Right lung (tissue), 5 donors: ENCODE measurements around the gene ADGRG3. TPM values are rescaled to one million over a fixed set of nuclear protein-coding genes. Genes with fewer than 3 reads are reported as not detected.
"Not testable (repeated sequence)": the region's sequence is repeated elsewhere in the genome, so short reads cannot be mapped to it uniquely, and the experiment has no call there.

Source experiments
- DNase-seq, 2 donors: peaks; one replicate each; pipeline ENCODE4 v3.0.0-alpha.2; 2013
- polyA plus RNA-seq, 5 donors: library from polyadenylated mRNA; unstranded; fragments of 120-200 nt; gene quantifications; one replicate each; pipeline versions ENCODE4 v1.2.1 to v1.2.3, GENCODE V29; 2013; ENCODE audit warnings: inconsistent platforms in 1 of 5, low replicate concordance in 1 of 5; ENCODE audit not compliant: insufficient read length in 5 of 5, insufficient read depth in 1 of 5

Gene ADGRG3
- polyA plus RNA-seq, 5 donors, result 0.38 to 1.2 (median 0.86) TPM

DNA sequence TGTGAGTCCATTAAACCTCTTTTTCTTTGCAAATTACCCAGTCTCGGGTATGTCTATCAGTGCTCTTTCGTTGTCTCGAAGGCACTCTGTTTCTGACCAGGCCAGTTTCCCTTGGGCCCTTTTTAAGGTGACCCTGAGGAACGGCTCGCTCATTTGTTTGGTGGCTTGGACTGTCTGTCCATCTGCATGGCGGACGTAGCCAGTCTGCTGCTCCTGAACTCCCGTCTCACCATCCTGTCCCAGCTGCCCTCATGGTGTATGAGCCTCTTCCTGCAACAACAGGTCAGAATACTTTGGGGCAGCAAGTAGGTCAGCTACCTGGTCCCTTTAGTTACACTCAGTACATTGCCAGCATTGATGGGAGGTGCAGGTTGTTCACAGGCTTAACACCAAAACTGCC is 45.5 kb downstream of the ADGRG3 start:
- no peak for DNase-seq

DNA sequence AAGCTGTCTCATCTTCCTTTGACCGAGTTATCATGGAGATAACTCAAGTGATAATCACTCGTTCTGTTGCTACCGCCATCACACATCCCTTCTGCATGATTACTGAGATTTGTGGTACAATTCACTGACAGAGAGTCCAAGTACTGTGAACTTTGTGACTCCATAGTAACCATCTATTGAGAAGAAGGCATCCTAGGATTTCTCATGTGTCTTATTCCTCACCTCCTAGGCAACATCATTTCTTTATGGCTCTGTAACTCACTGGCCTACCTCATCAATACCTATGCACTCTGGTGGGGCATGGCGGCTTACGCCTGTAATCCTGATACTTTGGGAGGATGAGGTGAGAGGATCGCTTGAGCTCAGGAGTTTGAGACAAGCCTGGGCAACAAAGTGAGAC is 45.9 kb downstream of the ADGRG3 start:
- no peak for DNase-seq

DNA sequence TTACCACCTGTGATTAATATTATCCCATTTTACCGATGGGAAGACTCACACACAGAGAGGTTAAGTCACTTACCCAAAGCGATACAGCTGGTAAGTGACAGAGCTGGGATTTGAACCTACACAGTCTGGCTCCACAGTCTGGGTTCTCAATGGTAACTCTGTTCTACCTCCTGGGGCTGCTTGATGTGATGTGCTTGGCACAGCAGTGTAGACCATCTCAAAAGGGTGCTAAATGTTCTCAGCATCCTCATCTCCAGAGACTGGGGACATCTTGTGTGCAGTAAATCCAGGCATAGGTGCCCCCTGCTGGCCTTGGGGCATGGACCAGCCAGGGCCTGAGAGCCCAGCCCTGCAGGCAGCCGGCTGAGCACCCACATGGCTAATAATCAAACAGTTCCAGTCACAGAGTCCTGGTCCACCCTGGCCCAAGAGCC is 52.1 kb downstream of the ADGRG3 start:
- peak in 1 of 2 donors; percentile 24 for DNase-seq

DNA sequence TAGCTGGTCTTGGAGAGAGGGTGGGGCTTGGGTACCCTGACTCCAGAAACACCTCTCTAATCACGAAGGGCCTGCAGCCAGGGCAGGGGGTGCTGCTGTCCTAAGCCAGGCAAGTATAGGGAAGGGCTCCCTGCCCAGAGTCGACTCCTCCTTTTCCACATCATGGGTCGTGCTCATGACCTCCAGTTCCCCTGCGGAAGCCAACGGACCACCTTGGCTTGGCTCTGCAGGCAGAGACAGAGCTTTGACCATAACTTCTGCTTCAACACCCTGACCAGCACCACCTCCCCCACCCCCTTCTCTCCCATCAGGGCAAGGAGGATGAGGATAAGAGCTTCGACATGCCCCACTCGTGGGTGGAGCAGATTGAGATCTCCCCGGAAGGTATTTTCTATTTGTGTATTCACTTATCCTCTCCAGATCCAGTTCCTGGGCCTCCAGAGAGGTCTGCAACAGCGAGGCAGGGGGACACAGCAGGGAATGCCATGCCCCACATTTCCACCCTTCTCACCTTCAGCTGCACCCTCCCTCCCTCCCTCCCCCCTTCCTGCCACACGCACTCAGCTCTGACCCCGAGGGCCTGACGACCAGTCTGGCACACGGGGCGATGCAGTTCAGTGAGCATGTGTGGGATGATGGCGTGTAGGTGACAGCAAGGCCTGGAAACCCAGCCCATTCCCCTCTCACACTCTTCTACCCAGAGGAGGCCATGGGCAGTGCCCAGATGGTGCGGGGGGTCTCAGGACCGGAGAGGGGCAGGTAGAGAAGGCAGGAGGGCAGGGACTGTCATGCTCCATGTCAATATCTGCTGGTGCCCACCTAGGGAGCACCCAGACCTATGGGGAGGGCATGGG is 53.5 kb downstream of the ADGRG3 start:
- no peak for DNase-seq

DNA sequence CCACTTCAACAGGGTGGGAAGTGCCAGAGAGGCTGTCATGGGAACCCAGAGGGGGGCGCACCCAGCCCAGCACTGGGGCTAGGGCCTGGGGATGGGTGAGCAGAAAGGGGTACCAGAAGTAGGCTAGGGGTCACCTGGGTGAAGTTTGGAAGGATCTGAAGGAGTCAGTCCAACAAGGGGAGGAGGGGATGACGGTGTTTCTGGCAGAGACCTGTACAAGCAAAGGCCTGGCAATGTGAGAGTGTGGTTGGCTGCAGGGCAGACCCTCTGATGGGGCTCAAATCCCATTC is 54.0 kb downstream of the ADGRG3 start:
- DNase-seq, result no peak

DNA sequence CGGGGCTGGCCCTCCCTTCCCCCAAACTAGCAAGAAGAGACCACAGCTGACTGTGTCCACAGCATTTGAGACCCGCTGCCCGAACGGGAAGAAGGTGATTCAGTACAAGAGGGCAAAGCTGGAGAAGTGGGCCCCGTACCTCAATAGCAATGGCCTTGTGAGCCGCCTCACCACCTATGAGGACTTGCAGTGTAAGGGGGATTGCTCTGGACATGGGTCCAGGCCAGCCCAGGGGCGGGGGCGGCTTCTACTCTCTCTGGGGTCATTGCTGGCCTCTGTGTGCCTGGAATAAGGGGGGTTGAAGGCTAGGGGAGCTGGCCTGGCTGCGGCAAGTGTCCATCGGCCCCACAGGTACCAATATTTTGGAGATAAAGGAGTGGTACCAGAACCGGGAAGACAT is 54.5 kb downstream of the ADGRG3 start:
- no peak for DNase-seq

DNA sequence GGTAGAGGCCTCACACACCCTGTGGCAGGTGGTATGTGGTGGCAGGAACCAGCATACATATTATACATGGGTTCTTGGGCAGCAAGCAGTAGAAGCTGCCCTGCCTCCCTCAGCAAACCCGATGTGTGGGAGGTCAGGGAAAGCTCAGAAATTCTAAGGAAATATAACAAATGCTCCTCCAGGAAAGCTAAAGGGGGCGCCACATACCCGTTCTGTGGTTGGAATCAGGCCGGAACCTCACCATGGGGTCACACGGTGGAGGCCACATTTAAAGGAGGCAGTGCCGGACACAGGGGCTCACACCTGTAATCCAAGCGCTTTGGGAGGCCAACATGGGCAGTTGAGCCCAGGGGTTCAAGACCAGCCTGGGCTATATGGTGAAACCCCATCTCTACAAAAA is 55.1 kb downstream of the ADGRG3 start:
- DNase-seq, result no peak

DNA sequence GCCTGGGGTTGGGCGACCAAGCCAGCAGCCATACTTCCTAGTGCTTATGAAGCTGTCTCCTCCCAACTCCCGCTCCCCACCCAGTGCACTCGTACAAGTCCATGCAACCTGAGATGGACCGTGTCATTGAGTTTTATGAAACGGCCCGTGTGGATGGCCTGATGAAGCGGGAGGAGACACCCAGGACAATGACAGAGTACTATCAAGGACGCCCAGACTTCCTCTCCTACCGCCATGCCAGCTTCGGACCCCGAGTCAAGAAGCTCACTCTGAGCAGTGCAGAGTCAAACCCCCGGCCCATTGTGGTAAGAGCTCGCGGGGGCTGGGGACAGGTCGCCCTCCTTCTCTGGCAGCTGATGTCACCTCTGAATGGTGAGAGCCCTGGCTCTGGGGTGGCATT is 56.4 kb downstream of the ADGRG3 start:
- DNase-seq, result no peak

DNA sequence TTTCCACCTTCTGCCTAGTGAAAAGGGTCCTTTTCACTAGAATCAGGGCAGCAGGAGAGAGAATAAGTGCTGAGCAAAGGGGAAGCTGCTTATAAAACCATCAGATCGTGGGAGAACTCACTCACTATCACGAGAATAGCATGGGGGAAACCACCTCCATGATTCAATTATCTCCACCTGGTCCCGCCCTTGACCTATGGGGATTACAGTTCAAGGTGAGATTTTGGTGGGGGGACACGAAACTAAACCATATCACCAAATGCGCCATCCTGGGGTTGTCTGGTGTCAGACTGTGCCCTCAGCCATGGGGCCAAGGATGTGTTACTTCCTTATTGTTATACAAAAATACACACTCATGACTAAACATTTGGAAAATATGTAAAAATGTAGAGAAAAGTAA is 57.0 kb downstream of the ADGRG3 start:
- no peak for DNase-seq

DNA sequence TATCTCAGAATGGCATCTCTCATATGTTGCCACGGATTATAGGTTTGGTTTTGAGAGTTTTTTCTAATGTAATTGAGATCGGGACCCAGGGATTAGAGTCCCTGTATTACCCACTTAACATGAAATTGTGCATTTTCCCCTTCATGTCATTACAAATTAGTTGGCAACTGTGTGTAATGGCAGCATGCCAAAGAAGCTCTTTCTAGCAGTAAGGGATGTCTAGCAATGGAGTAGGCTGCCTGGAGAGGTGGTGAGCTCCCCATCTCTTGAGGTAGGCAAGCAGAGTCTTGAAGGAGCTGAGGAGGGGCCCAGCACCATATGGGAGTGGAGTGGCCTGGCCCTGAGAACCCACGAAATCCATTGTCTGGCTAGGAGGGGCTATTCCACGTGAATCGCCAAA is 57.4 kb downstream of the ADGRG3 start:
- no peak for DNase-seq

DNA sequence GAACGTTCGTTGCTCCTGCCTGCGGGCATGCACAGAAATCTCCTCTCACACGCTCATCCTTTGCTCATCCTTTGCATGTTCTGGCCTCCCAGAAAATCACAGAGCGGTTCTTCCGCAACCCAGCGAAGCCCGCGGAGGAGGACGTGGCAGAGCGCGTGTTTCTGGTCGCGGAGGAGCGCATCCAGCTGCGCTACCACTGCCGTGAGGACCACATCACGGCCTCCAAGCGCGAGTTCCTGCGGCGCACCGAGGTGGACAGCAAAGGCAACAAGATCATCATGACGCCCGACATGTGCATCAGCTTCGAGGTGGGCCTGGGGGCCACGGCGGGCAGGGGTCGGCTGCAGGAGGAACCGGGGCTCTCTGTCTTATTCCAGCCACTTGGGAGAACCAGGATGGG is 57.9 kb downstream of the ADGRG3 start:
- no peak for DNase-seq

DNA sequence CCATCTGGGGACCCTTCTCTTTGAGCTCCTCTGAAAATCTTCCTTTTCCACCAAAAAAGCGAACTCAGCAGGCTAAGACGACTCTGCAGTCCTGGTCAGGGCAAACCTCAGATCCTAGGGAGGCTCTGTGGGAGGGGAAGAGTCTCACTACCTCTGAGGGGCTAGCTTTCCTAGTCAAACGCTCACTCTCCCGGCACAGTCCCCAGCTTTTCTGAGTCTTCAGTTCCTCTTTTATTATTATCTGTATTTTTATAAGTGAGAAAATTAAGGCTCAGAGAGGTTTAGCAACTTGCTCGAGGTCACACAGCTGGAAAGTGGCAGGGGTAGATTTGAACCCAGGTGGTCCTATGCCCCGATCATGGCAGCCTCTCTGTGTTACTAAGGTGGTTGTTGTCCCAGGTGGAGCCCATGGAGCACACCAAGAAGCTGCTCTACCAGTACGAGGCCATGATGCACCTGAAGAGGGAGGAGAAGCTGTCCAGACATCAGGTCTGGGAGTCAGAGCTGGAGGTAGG is 58.4 kb downstream of the ADGRG3 start:
- no peak for DNase-seq

DNA sequence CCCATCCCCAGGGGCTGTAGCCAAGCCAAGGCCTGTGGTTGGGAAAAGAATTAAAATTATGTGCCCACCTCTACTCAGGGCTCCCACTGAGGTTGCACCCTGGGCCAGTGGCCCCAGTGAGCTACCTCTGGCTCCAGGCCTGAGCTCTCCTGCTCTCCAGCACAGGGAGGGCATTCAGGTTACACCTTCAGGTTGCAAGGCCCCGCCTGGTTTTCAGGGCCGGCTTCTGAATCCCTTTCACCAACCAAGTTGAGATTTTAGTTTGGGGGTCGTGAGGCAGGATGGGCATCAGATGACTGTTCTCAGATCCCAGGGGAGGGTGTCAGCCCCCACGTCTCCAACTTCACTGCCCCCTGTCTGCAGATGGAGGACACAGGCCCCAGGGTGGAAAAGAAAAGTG is 59.5 kb downstream of the ADGRG3 start:
- DNase-seq, result no peak

DNA sequence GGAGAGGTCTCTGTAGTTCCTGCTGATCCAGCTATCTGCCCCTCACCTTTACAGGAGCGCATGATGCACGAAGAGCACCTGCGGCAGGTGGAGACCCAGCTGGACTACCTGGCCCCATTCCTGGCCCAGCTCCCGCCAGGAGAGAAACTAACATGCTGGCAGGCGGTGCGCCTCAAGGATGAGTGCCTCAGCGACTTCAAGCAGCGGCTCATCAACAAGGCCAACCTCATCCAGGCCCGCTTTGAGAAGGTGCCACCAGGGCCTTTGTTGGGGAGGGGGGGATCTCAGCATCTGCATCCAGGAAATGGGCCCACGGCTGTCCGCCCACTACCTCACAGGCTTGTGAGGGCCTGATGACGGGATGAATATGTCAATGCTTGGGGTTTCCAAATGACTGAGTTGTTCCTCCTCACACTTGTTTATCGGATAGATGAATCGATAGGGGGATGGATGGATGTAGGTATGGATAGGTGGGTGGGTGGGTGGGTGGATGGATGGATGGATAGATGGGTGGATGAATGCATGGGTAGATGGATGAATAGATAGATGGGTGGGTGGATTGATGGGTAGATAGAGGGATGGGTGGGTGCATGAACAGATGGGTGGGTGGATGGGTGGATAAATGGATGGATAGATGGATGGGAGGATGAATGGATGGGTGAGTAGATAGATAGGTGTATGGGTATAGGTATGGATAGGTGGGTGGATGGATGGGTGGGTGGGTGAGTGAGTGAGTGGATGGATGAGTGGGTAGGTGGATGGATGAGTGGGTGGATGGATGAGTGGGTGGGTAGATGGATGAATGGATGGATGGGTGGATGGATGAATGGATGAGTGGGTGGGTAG is 60.5 kb downstream of the ADGRG3 start:
- DNase-seq, result no peak

DNA sequence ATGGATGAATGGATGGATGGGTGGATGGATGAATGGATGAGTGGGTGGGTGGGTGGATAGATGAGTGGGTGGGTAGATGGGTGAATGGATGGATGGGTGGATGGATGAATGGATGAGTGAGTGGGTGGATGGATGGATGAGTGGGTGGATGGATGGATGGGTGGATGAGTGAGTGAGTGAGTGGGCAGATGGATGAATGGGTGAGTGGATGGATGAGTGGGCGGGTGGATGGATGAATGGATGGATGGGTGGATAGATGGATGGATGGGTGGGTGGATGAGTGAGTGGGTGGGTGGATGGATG is 61.0 kb downstream of the ADGRG3 start:
- no peak for DNase-seq

DNA sequence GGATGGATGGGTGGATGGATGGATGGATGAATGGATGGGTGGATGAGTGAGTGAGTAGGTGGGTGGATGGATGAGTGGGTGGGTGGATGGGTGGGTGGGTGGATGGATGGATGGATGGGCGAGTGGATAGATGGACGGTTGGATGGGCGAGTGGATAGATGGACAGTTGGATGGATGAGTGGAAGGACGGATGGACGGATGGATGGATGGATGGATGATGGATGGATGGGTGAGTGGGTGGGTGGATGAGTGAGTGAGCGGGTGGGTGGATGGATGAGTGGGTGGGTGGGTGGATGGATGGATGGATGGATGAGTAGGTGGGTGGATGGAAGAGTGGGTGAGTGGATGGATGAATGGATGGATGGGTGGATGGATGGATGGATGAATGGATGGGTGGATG is 61.7 kb downstream of the ADGRG3 start:
- not testable (repeated sequence) for DNase-seq

DNA sequence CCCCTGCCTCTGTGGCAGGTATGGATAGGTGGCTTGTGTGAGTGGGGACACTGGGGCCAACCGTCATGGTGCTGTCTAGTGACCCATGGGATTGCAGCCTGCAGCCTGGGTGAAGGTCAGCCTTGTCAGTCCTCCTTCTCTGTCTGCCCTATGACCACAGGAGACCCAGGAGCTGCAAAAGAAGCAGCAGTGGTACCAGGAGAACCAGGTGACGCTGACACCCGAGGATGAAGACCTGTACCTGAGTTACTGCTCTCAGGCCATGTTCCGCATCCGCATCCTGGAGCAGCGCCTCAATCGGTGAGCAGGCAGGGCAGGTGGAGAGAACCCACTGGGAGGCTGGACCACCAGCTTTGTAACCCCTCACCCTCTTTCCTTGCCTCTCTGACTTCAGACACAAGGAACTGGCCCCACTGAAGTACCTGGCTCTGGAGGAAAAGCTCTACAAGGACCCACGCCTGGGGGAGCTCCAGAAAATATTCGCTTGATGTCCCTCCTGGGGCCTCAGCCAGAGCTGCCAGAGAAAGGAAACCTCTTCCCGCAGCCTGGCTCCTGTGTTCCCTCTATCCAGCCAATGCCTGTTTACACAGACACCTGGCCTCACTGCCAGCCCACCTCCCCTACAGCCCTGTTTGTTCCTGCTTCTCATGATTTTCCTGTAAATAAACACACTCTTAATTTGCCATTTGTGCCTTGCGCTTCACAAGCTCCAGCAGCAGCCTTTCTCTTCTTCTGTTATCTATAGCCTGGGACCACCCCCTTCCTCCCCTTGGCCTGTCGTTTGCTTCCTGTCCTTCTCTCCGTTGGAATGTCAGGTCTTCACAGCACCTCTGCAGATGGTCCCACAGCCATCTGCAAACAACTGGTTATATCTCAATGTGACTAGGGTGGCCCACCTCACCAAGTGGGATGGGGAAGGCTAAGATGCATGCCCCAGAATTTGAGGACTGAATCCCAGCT is 62.9 kb downstream of the ADGRG3 start:
- DNase-seq, result no peak

DNA sequence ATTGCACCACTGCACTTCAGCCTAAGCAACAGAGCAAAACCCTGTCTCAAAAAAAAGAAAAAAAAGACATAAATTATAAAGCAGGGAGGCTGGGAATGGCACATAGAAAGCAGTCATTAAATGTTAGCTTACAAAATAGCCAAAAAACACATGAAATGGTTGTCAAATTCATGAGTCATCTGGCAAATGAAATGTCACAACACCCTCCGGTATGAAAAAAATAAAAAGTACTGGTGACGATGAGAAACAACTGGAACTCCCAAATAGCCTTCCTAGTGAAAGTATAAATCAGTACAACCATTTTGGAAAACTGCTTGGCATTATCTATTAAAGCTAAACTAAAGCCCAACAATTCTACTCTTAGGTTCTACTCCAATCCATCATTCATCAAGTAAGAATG is 63.9 kb downstream of the ADGRG3 start:
- no peak for DNase-seq

DNA sequence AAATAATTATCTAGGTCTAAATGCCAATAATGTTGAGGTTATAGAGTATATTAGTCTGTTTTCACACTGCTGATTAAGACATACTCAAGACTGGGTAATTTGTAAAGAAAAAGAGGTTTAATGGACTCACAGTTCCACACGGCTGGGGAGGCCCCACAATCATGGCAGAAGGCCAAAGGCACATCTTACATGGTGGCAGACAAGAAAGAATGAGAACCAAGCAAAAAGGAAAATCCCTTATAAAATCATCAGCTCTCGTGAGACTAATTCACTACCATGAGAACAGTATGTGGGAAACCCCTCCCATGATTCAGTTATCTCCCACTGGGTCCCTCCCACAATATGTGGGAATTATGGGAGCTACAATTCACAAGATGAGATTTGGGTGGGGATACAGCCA is 64.6 kb downstream of the ADGRG3 start:
- no peak for DNase-seq

DNA sequence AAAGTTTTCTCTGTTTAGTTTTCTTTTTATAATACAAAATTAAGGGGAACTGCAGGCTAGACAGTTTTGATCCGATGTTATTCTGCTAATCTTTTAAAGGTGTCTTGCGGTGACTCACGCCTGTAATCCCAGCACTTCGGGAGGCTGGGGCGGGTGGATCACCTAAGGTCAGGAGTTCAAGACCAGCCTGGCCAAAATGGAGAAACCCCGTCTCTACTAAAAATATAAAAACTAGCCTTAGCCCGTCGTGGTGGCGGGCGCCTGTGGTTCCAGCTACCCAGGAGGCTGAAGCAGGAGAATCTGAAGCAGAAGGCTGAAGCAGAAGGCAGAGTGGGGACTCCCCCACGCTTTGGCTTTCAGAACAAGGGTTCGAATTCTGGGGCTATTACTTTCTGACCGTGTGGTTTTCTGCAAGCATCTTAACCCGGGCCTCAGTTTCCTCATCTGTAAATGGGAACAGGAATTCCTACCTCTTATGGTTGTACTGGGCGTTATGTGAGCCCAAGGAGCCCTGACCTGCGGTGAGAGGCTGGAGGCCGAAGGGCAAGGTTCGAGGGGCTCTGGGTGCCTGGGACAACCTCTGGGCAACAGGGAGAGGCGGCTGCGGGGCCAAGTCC is 66.3 kb downstream of the ADGRG3 start:
- DNase-seq, result no peak

DNA sequence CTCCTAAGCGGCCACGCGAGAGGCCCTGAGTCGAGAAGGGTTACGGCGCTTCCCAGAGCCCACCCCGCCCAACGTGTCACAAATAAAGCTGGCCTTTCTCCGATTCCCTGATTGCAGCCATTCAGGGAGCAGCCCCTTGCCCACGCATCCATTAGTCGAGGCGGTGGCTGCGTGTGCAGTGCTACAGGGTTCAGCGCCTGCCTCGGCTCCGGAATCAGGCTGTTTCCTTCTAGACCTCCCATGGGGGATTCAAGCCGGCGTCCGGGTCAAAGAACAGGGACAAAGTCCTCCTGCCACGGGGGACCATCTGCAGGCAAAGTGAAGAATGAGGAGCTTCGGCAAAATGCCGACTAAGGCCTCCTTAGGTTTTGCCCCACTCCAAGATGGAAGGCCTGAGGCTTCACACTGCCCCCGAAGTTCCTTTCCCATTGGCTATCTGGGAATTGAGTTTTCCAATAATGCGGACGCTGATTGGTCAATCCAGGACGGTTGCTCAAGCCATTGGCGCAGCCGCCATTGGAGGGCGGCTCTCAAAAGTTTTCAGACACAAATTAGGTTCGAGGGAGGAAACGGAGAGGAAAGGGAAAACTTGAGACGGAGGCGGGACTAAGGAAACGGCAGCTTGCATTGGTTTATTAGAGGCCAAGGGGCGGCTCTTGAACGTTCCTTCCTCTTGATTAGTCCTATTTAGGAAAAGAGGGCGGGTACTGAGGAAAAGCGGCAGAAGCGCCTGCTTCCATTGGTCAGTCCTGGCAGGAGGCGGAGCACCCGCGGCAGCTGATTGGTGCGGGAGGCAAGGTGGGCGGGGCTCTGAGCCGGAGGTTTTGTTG is 67.0 kb downstream of the ADGRG3 start:
- peak; percentile 99 to 100 for DNase-seq
